HepG2 (cell line): ENCODE measurements around the gene PCNA. TPM values are rescaled to one million over a fixed set of nuclear protein-coding genes. Genes with fewer than 3 reads are reported as not detected.

Experiments used
- BRCA1 ChIP-seq: sonication (generic); formaldehyde crosslinking; IDR thresholded peaks from 2 replicates; pipeline ENCODE4 v1.4.0; 2020; ENCODE audit warnings: missing genetic modification reagents
- CBX5 ChIP-seq: sonication (generic); formaldehyde crosslinking; IDR thresholded peaks from 2 replicates; pipeline ENCODE4 v1.4.0; 2020; ENCODE audit warnings: missing genetic modification reagents, borderline replicate concordance
- DDIT3 ChIP-seq: sonication (generic); formaldehyde crosslinking; IDR thresholded peaks from 2 replicates; pipeline ENCODE4 v1.4.0; 2020; ENCODE audit warnings: mild to moderate bottlenecking, missing genetic modification reagents
- EP300 ChIP-seq, 3 experiments: sonication (generic) in 1 of 3; formaldehyde crosslinking in 1 of 3; IDR thresholded peaks; 2 replicates each; pipeline versions ENCODE4 v1.5.1 to v1.6.1; 2011 to 2020; ENCODE audit warnings: low read depth in 2 of 3, low read length in 2 of 3, borderline replicate concordance in 1 of 3, improper control_type of control experiment in 1 of 3, mild to moderate bottlenecking in 1 of 3, missing genetic modification reagents in 1 of 3, moderate library complexity in 1 of 3
- FOXC1 ChIP-seq: sonication (generic); formaldehyde crosslinking; IDR thresholded peaks from 2 replicates; pipeline ENCODE4 v1.8.0; 2022; ENCODE audit warnings: mild to moderate bottlenecking, missing genetic modification reagents, borderline replicate concordance
- KDM5A ChIP-seq: fragments of 200-600 bp; sonication (generic); IDR thresholded peaks from 2 replicates; pipeline ENCODE4 v1.7.0; 2018; ENCODE audit warnings: antibody characterized with exemption, mild to moderate bottlenecking, low read length, borderline replicate concordance
- KMT2B ChIP-seq: IDR thresholded peaks from 2 replicates; pipeline ENCODE4 v1.6.1; 2016; ENCODE audit warnings: missing genetic modification reagents, missing compliant biosample characterization
- MBNL3 ChIP-seq: fragments of 250-450 bp; sonication (Bioruptor Pico); conservative IDR thresholded peaks from 2 replicates; pipeline ENCODE4 v1.8.0; 2022; ENCODE audit warnings: mild to moderate bottlenecking, inconsistent platforms
- POLR2G ChIP-seq: fragments of 200-400 bp; formaldehyde crosslinking; IDR thresholded peaks from 2 replicates; pipeline ENCODE4 v1.6.1; 2018; ENCODE audit warnings: mild to moderate bottlenecking, low read depth, low read length, moderate library complexity
- STAG1 ChIP-seq: sonication (generic); formaldehyde crosslinking; IDR thresholded peaks from 2 replicates; pipeline ENCODE4 v1.4.0; 2020; ENCODE audit warnings: missing genetic modification reagents
- TCF7 ChIP-seq: sonication (generic); IDR thresholded peaks from 2 replicates; pipeline ENCODE4 v1.6.1; 2016; ENCODE audit warnings: antibody characterized with exemption, low read depth
- ZBTB3 ChIP-seq: sonication (generic); formaldehyde crosslinking; IDR thresholded peaks from 2 replicates; pipeline ENCODE4 v1.4.0; 2020; ENCODE audit warnings: low read depth, mild to moderate bottlenecking, moderate library complexity, missing genetic modification reagents, borderline replicate concordance
- ZNF292 ChIP-seq: sonication (generic); formaldehyde crosslinking; IDR thresholded peaks from 2 replicates; pipeline ENCODE4 v1.8.1; 2022; ENCODE audit warnings: mild to moderate bottlenecking, low read depth, missing genetic modification reagents, borderline replicate concordance
- ZNF572 ChIP-seq: sonication (generic); formaldehyde crosslinking; IDR thresholded peaks from 2 replicates; pipeline ENCODE4 v1.5.1; 2020; ENCODE audit warnings: mild to moderate bottlenecking, missing genetic modification reagents
- ZNF777 ChIP-seq: sonication (generic); formaldehyde crosslinking; IDR thresholded peaks from 2 replicates; pipeline ENCODE4 v1.4.0; 2020; ENCODE audit warnings: missing genetic modification reagents
- ZSCAN30 ChIP-seq: sonication (generic); formaldehyde crosslinking; IDR thresholded peaks from 2 replicates; pipeline ENCODE4 v1.5.0; 2020; ENCODE audit warnings: mild to moderate bottlenecking, missing genetic modification reagents
- polyA plus RNA-seq, 8 experiments: library from polyadenylated mRNA; depleted of rRNA in 3 of 8; stranded (reverse) in 7 of 8; unstranded in 1 of 8; fragments of >200 nt; fragmentation: Illumina TruSeq in 4 of 8; extraction: Trizol in 4 of 8; gene quantifications; 2 replicates each; pipeline versions ENCODE4 v1.2.1 to v1.2.3, GENCODE V29; 2011 to 2016; ENCODE audit warnings: low read depth in 4 of 8, missing spikeins in 1 of 8, mixed read lengths in 1 of 8; ENCODE audit not compliant: insufficient read depth in 1 of 8
- total RNA-seq, 5 experiments: library from RNA; depleted of rRNA; stranded (reverse); fragments of >200 nt; fragmentation: Illumina TruSeq; extraction: Trizol; gene quantifications; 2 replicates each; pipeline ENCODE4 v1.2.3, GENCODE V29; 2016; ENCODE audit warnings: low read depth in 1 of 5
- TF ChIP-seq, protein P1 (sequence below), 2 experiments: IDR thresholded peaks; 2 replicates each; pipeline ENCODE4 v1.6.1; 2011 to 2012; ENCODE audit warnings: low read length in 2 of 2, borderline replicate concordance in 1 of 2, low read depth in 1 of 2, mild to moderate bottlenecking in 1 of 2, moderate library complexity in 1 of 2
- TF ChIP-seq, protein P2 (sequence below): IDR thresholded peaks from 2 replicates; pipeline ENCODE4 v1.6.1; 2018; ENCODE audit warnings: missing genetic modification reagents
- TF ChIP-seq, protein P3 (sequence below): sonication (generic); formaldehyde crosslinking; IDR thresholded peaks from 2 replicates; pipeline ENCODE4 v1.5.0; 2020; ENCODE audit warnings: missing genetic modification reagents, mild to moderate bottlenecking, borderline replicate concordance
- TF ChIP-seq, protein P4 (sequence below): sonication (generic); formaldehyde crosslinking; IDR thresholded peaks from 2 replicates; pipeline ENCODE4 v1.8.1; 2023; ENCODE audit warnings: mild to moderate bottlenecking, missing genetic modification reagents
- TF ChIP-seq, protein P5 (sequence below): sonication (generic); formaldehyde crosslinking; IDR thresholded peaks from 2 replicates; pipeline ENCODE4 v1.5.0; 2020; ENCODE audit warnings: missing genetic modification reagents

PCNA gene
- total and polyA plus RNA-seq, 2 of the 13 experiments (the other 11 are each of a cell fraction or from before 2014, with no cell fraction given): 229 to 655 TPM

GRCh38 chr20:5073660-5074231 lies 46.0 kb downstream of the PCNA start (continued):
- TF ChIP-seq EP300 (IDR thresholded peaks at IDR 0.05; ENCODE audit: low read depth in 2 of 2, low read length in 2 of 2) (no peak), EP300 (CRISPR knock-in tag; IDR thresholded peaks at IDR 0.05; ENCODE audit: borderline replicate concordance) (no peak; the same call in 1 of the 2 replicates), BRCA1 (CRISPR knock-in tag) (no peak), ZNF572 (CRISPR knock-in tag) (peak; percentile 84; the same call in 1 of the 2 replicates), KDM5A (no peak), FOXC1 (CRISPR knock-in tag) (no peak), DDIT3 (CRISPR knock-in tag) (no peak), MBNL3 (no peak), TCF7 (no peak), STAG1 (CRISPR knock-in tag) (no peak), ZBTB3 (CRISPR knock-in tag) (no peak), CBX5 (CRISPR knock-in tag) (no peak), ZNF292 (CRISPR knock-in tag) (no peak), ZSCAN30 (no peak), ZNF777 (no peak), KMT2B (no peak), POLR2G (no peak)
- TF ChIP-seq, protein P1, sequence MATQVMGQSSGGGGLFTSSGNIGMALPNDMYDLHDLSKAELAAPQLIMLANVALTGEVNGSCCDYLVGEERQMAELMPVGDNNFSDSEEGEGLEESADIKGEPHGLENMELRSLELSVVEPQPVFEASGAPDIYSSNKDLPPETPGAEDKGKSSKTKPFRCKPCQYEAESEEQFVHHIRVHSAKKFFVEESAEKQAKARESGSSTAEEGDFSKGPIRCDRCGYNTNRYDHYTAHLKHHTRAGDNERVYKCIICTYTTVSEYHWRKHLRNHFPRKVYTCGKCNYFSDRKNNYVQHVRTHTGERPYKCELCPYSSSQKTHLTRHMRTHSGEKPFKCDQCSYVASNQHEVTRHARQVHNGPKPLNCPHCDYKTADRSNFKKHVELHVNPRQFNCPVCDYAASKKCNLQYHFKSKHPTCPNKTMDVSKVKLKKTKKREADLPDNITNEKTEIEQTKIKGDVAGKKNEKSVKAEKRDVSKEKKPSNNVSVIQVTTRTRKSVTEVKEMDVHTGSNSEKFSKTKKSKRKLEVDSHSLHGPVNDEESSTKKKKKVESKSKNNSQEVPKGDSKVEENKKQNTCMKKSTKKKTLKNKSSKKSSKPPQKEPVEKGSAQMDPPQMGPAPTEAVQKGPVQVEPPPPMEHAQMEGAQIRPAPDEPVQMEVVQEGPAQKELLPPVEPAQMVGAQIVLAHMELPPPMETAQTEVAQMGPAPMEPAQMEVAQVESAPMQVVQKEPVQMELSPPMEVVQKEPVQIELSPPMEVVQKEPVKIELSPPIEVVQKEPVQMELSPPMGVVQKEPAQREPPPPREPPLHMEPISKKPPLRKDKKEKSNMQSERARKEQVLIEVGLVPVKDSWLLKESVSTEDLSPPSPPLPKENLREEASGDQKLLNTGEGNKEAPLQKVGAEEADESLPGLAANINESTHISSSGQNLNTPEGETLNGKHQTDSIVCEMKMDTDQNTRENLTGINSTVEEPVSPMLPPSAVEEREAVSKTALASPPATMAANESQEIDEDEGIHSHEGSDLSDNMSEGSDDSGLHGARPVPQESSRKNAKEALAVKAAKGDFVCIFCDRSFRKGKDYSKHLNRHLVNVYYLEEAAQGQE (IDR thresholded peaks at IDR 0.05; ENCODE audit: borderline replicate concordance in 1 of 2, low read depth in 1 of 2, low read length in 2 of 2): no peak
- TF ChIP-seq, protein P2, sequence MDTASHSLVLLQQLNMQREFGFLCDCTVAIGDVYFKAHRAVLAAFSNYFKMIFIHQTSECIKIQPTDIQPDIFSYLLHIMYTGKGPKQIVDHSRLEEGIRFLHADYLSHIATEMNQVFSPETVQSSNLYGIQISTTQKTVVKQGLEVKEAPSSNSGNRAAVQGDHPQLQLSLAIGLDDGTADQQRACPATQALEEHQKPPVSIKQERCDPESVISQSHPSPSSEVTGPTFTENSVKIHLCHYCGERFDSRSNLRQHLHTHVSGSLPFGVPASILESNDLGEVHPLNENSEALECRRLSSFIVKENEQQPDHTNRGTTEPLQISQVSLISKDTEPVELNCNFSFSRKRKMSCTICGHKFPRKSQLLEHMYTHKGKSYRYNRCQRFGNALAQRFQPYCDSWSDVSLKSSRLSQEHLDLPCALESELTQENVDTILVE (CRISPR knock-in tag): no peak
- TF ChIP-seq, protein P3, sequence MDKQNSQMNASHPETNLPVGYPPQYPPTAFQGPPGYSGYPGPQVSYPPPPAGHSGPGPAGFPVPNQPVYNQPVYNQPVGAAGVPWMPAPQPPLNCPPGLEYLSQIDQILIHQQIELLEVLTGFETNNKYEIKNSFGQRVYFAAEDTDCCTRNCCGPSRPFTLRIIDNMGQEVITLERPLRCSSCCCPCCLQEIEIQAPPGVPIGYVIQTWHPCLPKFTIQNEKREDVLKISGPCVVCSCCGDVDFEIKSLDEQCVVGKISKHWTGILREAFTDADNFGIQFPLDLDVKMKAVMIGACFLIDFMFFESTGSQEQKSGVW (CRISPR knock-in tag): no peak
- TF ChIP-seq, protein P4, sequence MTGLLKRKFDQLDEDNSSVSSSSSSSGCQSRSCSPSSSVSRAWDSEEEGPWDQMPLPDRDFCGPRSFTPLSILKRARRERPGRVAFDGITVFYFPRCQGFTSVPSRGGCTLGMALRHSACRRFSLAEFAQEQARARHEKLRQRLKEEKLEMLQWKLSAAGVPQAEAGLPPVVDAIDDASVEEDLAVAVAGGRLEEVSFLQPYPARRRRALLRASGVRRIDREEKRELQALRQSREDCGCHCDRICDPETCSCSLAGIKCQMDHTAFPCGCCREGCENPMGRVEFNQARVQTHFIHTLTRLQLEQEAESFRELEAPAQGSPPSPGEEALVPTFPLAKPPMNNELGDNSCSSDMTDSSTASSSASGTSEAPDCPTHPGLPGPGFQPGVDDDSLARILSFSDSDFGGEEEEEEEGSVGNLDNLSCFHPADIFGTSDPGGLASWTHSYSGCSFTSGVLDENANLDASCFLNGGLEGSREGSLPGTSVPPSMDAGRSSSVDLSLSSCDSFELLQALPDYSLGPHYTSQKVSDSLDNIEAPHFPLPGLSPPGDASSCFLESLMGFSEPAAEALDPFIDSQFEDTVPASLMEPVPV (CRISPR knock-in tag): no peak
- TF ChIP-seq, protein P5, sequence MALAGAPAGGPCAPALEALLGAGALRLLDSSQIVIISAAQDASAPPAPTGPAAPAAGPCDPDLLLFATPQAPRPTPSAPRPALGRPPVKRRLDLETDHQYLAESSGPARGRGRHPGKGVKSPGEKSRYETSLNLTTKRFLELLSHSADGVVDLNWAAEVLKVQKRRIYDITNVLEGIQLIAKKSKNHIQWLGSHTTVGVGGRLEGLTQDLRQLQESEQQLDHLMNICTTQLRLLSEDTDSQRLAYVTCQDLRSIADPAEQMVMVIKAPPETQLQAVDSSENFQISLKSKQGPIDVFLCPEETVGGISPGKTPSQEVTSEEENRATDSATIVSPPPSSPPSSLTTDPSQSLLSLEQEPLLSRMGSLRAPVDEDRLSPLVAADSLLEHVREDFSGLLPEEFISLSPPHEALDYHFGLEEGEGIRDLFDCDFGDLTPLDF (CRISPR knock-in tag): no peak
